Retina (tissue), 1 donor: ENCODE measurements around the gene TMEM259.
A peak's percentile ranks its signal among the peaks of the same experiment; 100 is the strongest.
"Not testable (repeated sequence)": the region's sequence is repeated elsewhere in the genome, so short reads cannot be mapped to it uniquely, and the experiment has no call there.

ENCODE experiments used
- DNase-seq: peaks from one replicate; pipeline ENCODE4 v3.0.0-alpha.2; 2016

TMEM259 gene

DNA sequence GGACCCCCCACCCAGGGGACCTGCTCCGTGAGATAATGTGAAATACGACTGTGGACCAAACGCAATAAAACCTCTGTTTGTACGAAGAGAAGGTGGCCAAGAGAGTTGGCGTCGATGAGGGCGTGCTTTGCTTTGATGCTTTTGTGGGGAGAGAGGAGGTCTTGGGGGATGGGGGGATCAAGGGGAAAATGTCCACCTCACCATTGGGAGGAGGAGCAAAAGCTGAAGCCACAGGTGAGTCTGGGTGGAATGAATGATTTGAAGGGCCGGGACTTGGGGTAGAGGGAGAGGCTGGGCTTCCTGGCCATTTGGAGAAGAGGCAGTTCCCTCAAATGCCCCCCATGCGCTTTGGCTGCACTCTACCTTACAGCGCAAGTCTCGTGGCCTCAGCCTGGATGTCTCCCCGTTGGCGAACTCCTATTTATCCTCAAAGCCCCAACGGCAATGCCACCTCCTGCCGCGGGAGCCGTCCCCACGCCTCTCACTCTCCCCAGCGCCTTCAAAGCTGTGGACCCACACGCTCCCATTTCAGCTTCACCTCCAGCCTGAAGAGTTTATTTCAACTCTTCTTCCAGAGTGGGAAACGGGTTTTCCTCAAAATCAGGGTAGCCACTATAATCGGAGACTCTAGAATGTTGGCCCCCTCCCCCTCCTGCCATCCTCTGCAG, 18.2 kb upstream of the TMEM259 start:
- no peak for DNase-seq

DNA sequence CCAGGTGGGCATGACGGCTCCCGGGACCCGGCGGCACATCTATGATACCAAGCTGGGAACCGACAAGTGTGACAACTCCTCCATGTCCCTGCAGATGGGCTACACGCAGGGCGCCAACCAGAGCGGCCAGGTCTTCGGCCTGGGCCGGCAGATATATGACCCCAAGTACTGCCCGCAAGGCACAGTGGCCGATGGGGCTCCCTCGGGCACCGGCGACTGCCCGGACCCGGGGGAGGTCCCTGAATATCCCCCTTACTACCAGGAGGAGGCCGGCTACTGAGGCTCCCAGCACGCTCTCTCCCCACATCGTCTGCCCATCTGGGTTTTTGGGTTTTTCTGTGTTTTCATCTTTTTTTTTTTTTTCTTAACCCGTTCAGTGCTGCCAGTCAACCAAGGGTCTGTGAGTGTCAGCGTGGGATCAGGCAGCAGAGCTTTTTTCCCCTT, 16.7 kb upstream of the TMEM259 start:
- no peak for DNase-seq

DNA sequence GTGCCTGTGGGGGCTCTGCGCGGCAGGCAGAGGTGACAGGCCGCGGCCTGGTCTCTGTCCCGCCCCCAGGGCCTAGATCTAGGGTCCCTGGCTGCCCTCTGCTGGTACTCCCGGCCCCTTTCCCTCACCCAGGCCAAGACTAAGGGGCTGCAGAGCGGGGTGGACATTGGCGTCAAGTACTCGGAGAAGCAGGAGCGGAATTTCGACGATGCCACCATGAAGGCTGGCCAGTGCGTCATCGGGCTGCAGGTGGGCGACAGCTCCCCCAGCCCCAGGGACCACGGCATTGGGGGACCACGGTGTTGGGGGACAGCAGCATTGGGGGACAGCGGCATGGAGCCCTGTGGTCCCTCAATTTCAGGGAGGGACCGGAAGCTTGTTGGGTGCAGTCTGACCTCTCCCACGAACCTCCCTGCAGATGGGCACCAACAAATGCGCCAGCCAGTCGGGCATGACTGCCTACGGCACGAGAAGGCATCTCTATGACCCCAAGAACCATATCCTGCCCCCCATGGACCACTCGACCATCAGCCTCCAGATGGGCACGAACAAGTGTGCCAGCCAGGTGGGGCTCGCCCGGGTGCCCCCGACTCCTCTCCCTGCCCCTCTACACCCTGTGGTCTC, 15.2 kb upstream of the TMEM259 start:
- no peak for DNase-seq

DNA sequence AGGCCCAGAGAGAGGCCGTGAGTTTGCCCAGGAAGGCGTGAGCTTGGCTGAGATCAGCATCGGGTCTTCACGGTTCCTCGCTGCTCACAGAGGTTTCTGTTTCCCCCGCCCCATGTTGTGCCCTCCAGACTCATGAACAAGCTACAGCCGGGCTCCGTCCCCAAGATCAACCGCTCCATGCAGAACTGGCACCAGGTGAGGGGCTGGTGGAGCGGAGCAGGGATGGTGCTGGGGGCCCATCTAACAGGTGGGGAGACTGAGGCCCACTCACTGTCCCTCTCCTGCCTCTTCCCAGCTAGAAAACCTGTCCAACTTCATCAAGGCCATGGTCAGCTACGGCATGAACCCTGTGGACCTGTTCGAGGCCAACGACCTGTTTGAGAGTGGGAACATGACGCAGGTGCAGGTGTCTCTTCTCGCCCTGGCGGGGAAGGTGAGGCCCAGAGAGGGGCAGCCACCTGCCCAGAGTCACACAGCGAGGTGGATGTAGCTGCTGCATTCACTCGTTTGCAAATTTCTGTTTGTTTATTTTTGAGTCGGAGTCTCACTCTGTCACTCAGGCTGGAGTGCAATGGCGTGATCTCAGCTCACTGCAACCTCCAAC, 11.4 kb upstream of the TMEM259 start:
- DNase-seq: no peak

DNA sequence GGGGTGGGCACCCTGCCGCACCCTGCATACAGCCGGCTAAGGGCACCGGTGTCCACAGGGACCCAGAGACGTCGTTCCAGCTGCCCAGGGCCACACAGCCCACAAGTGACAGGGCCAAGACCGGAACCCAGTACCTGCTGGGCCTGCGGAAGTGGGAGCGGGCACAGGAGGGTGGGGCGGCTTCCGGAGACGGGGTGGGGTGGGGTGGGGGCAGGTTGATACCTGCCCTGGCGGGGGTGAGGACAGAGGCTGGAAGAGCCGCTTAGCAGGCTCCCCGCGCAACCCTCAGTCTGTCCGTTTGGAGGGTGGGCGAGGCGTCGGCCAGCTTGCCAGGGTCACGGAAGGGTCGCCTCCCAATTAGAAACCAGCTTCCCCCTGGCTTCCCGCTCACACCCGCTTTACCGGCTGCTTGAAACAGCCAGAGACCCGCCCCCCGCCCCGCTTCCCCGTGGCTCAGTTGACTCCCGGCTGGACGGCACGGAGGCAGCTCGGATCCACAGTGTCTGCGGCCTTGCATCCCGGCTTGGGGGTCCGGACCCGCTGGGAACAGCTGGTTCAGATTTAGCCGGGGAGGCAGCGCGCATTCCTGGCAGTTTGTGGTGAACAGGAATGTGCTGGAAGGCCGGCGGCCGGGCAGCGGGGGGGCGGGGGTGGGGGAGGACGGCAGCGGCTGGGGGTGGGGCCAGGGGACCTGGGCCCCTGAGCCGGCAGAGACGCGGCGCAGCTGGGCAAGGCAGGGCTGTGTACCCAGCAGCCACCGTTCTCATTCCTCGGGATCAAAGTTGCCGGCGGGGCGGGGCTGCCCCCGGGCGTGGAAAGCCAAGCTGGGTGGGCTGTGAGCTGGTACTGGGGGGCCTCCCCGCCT, 7.4 kb upstream of the TMEM259 start:
- peak; percentile 77 for DNase-seq

DNA sequence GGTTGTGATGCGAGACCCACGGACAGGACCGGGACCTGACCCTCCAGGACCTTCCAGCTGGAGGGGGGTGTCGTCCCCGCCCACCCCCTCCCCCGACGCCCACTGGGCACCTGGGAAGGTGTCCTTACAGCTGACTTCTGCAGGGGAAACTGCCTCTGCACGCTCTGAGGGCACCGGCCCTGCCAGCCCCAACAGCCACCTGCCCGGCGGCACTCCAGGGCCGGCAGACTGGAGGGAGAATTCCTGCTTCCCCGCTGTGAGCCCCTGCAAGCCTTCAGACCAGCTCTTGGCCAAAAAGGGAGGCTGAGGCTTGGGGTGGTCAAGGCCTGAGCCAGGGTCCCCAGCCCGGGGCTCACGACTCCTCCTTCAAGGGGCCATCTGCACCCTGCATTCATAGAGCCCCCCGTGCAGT, 6.7 kb upstream of the TMEM259 start:
- DNase-seq: peak; percentile 49

GRCh38 chr19:1026783-1027649, 6.1 kb upstream of the TMEM259 start:
- DNase-seq: peak; percentile 73

- DNase-seq: peak; percentile 43
Observed at GRCh38 chr19:1025960-1026782, 5.2 kb upstream of the TMEM259 start, which contains the start of gene CNN2. Gene CNN2, plus strand, starts transcription at chr19:1026608. Its CDS starts 54 bp downstream, at chr19:1026662.

GRCh38 chr19:1025080-1025479, 4.2 kb upstream of the TMEM259 start:
- not testable (repeated sequence) for DNase-seq

- not testable (repeated sequence) for DNase-seq
Observed at GRCh38 chr19:1023883-1024188, 2.9 kb upstream of the TMEM259 start.

- no peak for DNase-seq
Observed at GRCh38 chr19:1019980-1020867, 699 bp downstream of the TMEM259 start.

- DNase-seq: no peak
Observed at GRCh38 chr19:1019616-1019961, 1.3 kb downstream of the TMEM259 start.

GRCh38 chr19:1018932-1019615, 1.8 kb downstream of the TMEM259 start:
- DNase-seq: no peak

DNA sequence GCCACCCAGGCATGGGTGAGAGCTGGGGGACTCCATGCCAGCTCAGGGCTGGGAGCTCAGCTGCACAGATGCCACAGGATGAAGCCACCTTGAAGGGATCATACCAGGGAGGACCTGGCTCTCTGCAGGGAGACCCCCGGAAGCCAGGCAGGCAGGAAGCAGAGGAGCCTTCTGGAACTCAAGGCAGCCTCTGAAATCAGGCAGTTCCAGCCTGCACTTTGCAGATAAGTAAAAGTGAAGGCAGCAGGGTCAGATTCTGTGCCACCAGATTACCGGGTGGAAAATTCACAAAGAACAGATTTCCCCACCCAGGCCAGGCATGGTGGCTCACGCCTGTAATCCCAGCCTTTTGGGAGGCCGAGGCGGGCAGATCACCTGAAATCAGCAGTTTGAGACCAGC, 2.5 kb downstream of the TMEM259 start:
- no peak for DNase-seq

GRCh38 chr19:1017906-1018305, 3.0 kb downstream of the TMEM259 start:
- DNase-seq: no peak

DNA sequence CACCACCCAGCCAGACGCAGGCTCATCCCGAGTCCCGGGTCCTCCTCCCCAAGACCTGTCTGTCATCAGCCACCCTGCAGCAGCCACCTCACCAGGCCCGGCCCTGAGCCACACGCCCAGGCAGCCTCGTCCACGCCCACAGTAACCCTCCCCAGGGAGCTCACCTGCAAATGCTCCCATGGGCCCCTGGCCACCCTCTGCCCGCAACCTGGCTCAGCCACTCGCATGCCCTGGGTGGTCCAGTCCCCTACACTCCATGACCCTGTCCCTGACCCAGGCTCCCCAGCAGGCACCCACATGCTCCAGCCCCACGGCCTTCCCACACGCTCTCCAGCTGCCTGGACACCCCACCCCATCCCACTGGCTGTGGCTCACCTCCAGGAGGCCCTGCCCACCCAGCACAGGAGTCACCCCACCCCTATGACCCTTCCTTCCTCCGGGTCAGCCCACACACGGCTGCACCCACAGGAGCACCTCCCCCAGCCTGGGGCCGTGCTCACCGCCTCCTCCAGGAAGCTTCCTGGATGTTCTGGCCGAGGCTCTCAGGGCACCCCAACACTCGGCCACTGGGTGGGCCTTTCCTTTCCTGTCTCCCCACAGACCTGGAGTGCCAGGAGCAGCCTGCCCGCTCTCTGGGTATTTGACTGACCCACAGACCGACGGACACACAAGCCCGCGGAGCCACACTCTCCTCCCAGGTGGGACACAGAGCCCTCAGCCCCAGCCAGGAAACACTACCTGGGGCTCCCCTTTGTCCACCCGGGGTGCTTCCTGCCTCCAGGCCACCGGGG, 3.6 kb downstream of the TMEM259 start:
- DNase-seq: no peak

GRCh38 chr19:1016647-1017114, 4.2 kb downstream of the TMEM259 start:
- DNase-seq: peak; percentile 47

GRCh38 chr19:1015782-1016646, 4.9 kb downstream of the TMEM259 start:
- peak; percentile 58 for DNase-seq
